Loucy (cell line): ENCODE measurements around the gene PRRC2C.

Source experiments
- H2AFZ ChIP-seq: fragments of 200-600 bp; sonication (generic); 2 replicates; pipeline ENCODE4 v1.6.0; 2016; ENCODE audit warnings: antibody characterized with exemption, mild to moderate bottlenecking, low read length, moderate library complexity
- H3F3A ChIP-seq: fragments of 200-600 bp; 2 replicates; pipeline ENCODE4 v1.6.0; 2016; ENCODE audit warnings: antibody characterized with exemption, low read depth, mild to moderate bottlenecking
- H3K27me3 ChIP-seq: fragments of 200-600 bp; sonication (generic); 2 replicates; pipeline ENCODE4 v1.6.1; 2014; ENCODE audit warnings: low read length, mild to moderate bottlenecking; ENCODE audit not compliant: insufficient read depth, poor library complexity, severe bottlenecking
- H3K36me3 ChIP-seq: fragments of 200-600 bp; sonication (generic); 2 replicates; pipeline ENCODE4 v1.6.1; 2016; ENCODE audit warnings: low read length; ENCODE audit not compliant: insufficient read depth
- H3K4me1 ChIP-seq: fragments of 200-600 bp; sonication (generic); 2 replicates; pipeline ENCODE4 v1.5.1; 2014; ENCODE audit warnings: low read length, mild to moderate bottlenecking; ENCODE audit not compliant: insufficient read depth, poor library complexity, severe bottlenecking
- H3K4me2 ChIP-seq: fragments of 200-600 bp; sonication (generic); 2 replicates; pipeline ENCODE4 v1.6.0; 2014; ENCODE audit warnings: antibody characterized with exemption, low read length, low read depth, mild to moderate bottlenecking; ENCODE audit not compliant: poor library complexity, severe bottlenecking
- H3K4me3 ChIP-seq: fragments of 200-600 bp; sonication (generic); 2 replicates; pipeline ENCODE4 v1.5.1; 2014; ENCODE audit warnings: low read length, mild to moderate bottlenecking, mixed read lengths; ENCODE audit not compliant: poor library complexity, severe bottlenecking
- H3K79me2 ChIP-seq: fragments of 200-600 bp; sonication (generic); 2 replicates; pipeline ENCODE4 v1.6.1; 2014; ENCODE audit warnings: low read length; ENCODE audit not compliant: insufficient read depth
- H3K9ac ChIP-seq: fragments of 200-600 bp; sonication (generic); 2 replicates; pipeline ENCODE4 v1.6.0; 2014; ENCODE audit warnings: mild to moderate bottlenecking, low read depth, low read length, moderate library complexity; ENCODE audit not compliant: poor library complexity, severe bottlenecking
- H3K9me2 ChIP-seq: fragments of 200-600 bp; sonication (generic); replicated peaks from 2 replicates; pipeline ENCODE4 v1.6.1; 2016; ENCODE audit warnings: low read depth, low read length, mixed read lengths
- H3K9me3 ChIP-seq: fragments of 200-600 bp; sonication (generic); 2 replicates; pipeline ENCODE4 v1.6.1; 2014; ENCODE audit warnings: mild to moderate bottlenecking, antibody characterized with exemption, low read length, low read depth; ENCODE audit not compliant: insufficient read depth
- H4K20me1 ChIP-seq: fragments of 200-600 bp; sonication (generic); 2 replicates; pipeline ENCODE4 v1.6.0; 2014; ENCODE audit warnings: antibody characterized with exemption, low read length, mild to moderate bottlenecking; ENCODE audit not compliant: insufficient read depth, poor library complexity, severe bottlenecking
- CTCF ChIP-seq: fragments of 200-600 bp; sonication (generic); conservative IDR thresholded peaks from 2 replicates; pipeline ENCODE4 v1.5.1; 2014; ENCODE audit warnings: mild to moderate bottlenecking, antibody characterized with exemption, low read length
- EZH2phosphoT487 ChIP-seq: fragments of 200-600 bp; IDR thresholded peaks from 2 replicates; pipeline ENCODE4 v1.6.1; 2018; ENCODE audit warnings: antibody characterized with exemption, mild to moderate bottlenecking, moderate library complexity, borderline replicate concordance

The PRRC2C gene

GRCh38 chr1:171623651-171624331, 138.5 kb downstream of the PRRC2C start:
- H3K36me3 ChIP-seq = no peaks in the 10 kb centered on the region
- H3K9ac ChIP-seq = no peak overlapping the region
- no peaks in the 10 kb centered on the region for H3F3A ChIP-seq
- H2AFZ ChIP-seq = no peak overlapping the region
- no peaks in the 10 kb centered on the region for H3K4me1 ChIP-seq
- H3K4me2 ChIP-seq = no peak overlapping the region
- no peaks in the 10 kb centered on the region for H3K9me3 ChIP-seq
- no peaks in the 10 kb centered on the region for H3K79me2 ChIP-seq
- TF ChIP-seq CTCF (no peak), EZH2phosphoT487 (no peak)
- no peaks in the 10 kb centered on the region for H4K20me1 ChIP-seq
- no peaks in the 10 kb centered on the region for H3K9me2 ChIP-seq
- no peaks in the 10 kb centered on the region for H3K27me3 ChIP-seq
- H3K4me3 ChIP-seq = no peak overlapping the region

DNA sequence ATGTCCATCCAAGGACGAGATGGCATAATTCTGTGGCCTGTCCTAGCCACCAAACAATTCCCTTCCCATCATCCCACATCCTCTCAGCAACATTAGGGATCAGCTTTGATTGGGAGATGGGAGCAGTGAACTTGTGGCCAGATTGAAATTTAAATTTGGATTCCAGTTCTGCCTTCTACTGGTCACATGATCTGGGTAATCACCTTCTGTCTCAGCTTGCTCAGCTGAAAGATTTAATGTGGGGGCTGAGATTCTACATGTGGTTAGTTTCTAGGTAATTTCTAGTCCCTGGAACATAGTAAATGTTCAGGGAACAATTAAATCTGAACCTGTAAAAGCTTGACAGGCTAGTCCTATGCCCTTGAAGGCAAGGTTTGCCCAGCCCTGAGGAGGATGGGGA, 139.9 kb downstream of the PRRC2C start:
- no peak overlapping the region for H3K4me2 ChIP-seq
- H3K79me2 ChIP-seq = no peaks in the 10 kb centered on the region
- no peaks in the 10 kb centered on the region for H3K27me3 ChIP-seq
- TF ChIP-seq EZH2phosphoT487 (no peak), CTCF (no peak)
- H2AFZ ChIP-seq = no peak overlapping the region
- no peak overlapping the region for H3K9ac ChIP-seq
- no peaks in the 10 kb centered on the region for H3K4me1 ChIP-seq
- no peak overlapping the region for H3K4me3 ChIP-seq
- H3F3A ChIP-seq = no peaks in the 10 kb centered on the region
- H4K20me1 ChIP-seq = no peaks in the 10 kb centered on the region
- no peaks in the 10 kb centered on the region for H3K9me2 ChIP-seq
- H3K9me3 ChIP-seq = no peaks in the 10 kb centered on the region
- H3K36me3 ChIP-seq = no peaks in the 10 kb centered on the region

- Histone ChIP-seq H3K4me2 (no peak overlapping the region), H4K20me1 (no peaks in the 10 kb centered on the region), H3K79me2 (no peaks in the 10 kb centered on the region), H3K27me3 (no peaks in the 10 kb centered on the region), H3K4me1 (no peaks in the 10 kb centered on the region), H2AFZ (no peak overlapping the region), H3K4me3 (no peak overlapping the region), H3K9ac (no peak overlapping the region), H3K9me2 (no peaks in the 10 kb centered on the region), H3F3A (no peaks in the 10 kb centered on the region), H3K36me3 (no peaks in the 10 kb centered on the region), H3K9me3 (no peaks in the 10 kb centered on the region)
- no peak for TF ChIP-seq CTCF
- no peak for TF ChIP-seq EZH2phosphoT487
Observed at GRCh38 chr1:171627020-171627419, 141.7 kb downstream of the PRRC2C start.
